Fibroblast of skin of left biceps (primary cell): ENCODE results near the gene ATP12A.
A peak's percentile ranks its signal among the peaks of the same experiment; 100 is the strongest.

Source experiments
- DNase-seq, 2 experiments: peaks; one replicate each; pipeline ENCODE4 v3.0.0-alpha.2; 2013; ENCODE audit warnings: low read depth in 2 of 2

ATP12A gene

GRCh38 chr13:24680258-24680920 is at the start of gene ATP12A:
Gene ATP12A (plus strand): TSS chr13:24680408. CDS start chr13:24680744, 336 bp downstream.
- no peak for DNase-seq

- no peak for DNase-seq
Measured at GRCh38 chr13:24630851-24631620, 49.2 kb upstream of the ATP12A start.

GRCh38 chr13:24631922-24632321 is 48.3 kb upstream of the ATP12A start:
- no peak for DNase-seq

GRCh38 chr13:24632382-24633121 is 47.7 kb upstream of the ATP12A start:
- no peak for DNase-seq

- no peak for DNase-seq
Measured at GRCh38 chr13:24636776-24637175, 43.4 kb upstream of the ATP12A start.

- DNase-seq, result no peak
Measured at GRCh38 chr13:24638096-24638495, 42.1 kb upstream of the ATP12A start.

GRCh38 chr13:24640752-24641151 is 39.5 kb upstream of the ATP12A start:
- DNase-seq, result no peak

GRCh38 chr13:24642219-24642618 is 38.0 kb upstream of the ATP12A start:
- DNase-seq, result no peak

GRCh38 chr13:24644036-24644435 is 36.2 kb upstream of the ATP12A start:
- no peak for DNase-seq

- DNase-seq, result no peak
Measured at GRCh38 chr13:24648271-24648670, 31.9 kb upstream of the ATP12A start.

- DNase-seq, result no peak
Measured at GRCh38 chr13:24648983-24649687, 31.1 kb upstream of the ATP12A start.

- no peak for DNase-seq
Measured at GRCh38 chr13:24649688-24650043, 30.5 kb upstream of the ATP12A start.

- DNase-seq, result peak; percentile 87 to 89
Measured at GRCh38 chr13:24650161-24650560, 30.0 kb upstream of the ATP12A start.

GRCh38 chr13:24651718-24652345 is 28.4 kb upstream of the ATP12A start:
- DNase-seq, result no peak

GRCh38 chr13:24652359-24652758 is 27.8 kb upstream of the ATP12A start:
- no peak for DNase-seq

GRCh38 chr13:24654741-24655140 is 25.5 kb upstream of the ATP12A start:
- DNase-seq, result no peak

- DNase-seq, result no peak
Measured at GRCh38 chr13:24659239-24659638, 21.0 kb upstream of the ATP12A start.

- no peak for DNase-seq
Measured at GRCh38 chr13:24660023-24660741, 20.0 kb upstream of the ATP12A start.

- no peak for DNase-seq
Measured at GRCh38 chr13:24661713-24662112, 18.5 kb upstream of the ATP12A start.

- DNase-seq, result no peak
Measured at GRCh38 chr13:24662195-24663088, 17.8 kb upstream of the ATP12A start.
